Gastroesophageal sphincter (tissue), 4 donors: ENCODE results near the gene ABCC1. TPM values are rescaled to one million over a fixed set of nuclear protein-coding genes. Genes with fewer than 3 reads are reported as not detected.
A peak's percentile ranks its signal among the peaks of the same experiment; 100 is the strongest.
"Not testable (repeated sequence)": the region's sequence is repeated elsewhere in the genome, so short reads cannot be mapped to it uniquely, and the experiment has no call there.

Experiments used
- ATAC-seq: fragments of 150-250 bp; one replicate; pipeline ENCODE4 v1.9.1; 2016; ENCODE audit warnings: mild to moderate bottlenecking, moderate library complexity
- H3K27ac ChIP-seq, 4 donors: fragments of 200-600 bp; sonication (generic) in 3 of 4; 1 replicate in 3 of 4; 2 replicates in 1 of 4; pipeline ENCODE4 v1.5.1; 2016 to 2019
- H3K27me3 ChIP-seq: fragments of 200-600 bp; sonication (generic); one replicate; pipeline ENCODE4 v1.5.1; 2019
- H3K36me3 ChIP-seq, 2 donors: fragments of 200-600 bp; sonication (generic); one replicate each; pipeline ENCODE4 v1.5.1; 2019; ENCODE audit warnings: control low read depth in 1 of 2
- H3K4me1 ChIP-seq, 3 donors: fragments of 200-600 bp; sonication (generic); 1 replicate in 2 of 3; 2 replicates in 1 of 3; pipeline ENCODE4 v1.5.1; 2016 to 2019; ENCODE audit warnings: control low read depth in 2 of 3
- H3K4me3 ChIP-seq, 2 donors: fragments of 200-600 bp; sonication (generic); one replicate each; pipeline ENCODE4 v1.5.1; 2019; ENCODE audit warnings: mild to moderate bottlenecking in 1 of 2, moderate library complexity in 1 of 2
- H3K9me3 ChIP-seq, 3 donors: fragments of 200-600 bp; sonication (generic); one replicate each; pipeline ENCODE4 v1.5.1; 2017 to 2019; ENCODE audit warnings: control low read depth in 2 of 3
- CTCF ChIP-seq, 4 experiments: fragments of 200-600 bp in 2 of 4; fragments of 450-650 bp in 2 of 4; sonication (generic) in 1 of 4; IDR thresholded peaks; one replicate each; pipeline ENCODE4 v1.5.1; 2017 to 2019; ENCODE audit warnings: antibody characterized with exemption in 4 of 4, mild to moderate bottlenecking in 2 of 4, moderate library complexity in 2 of 4
- EP300 ChIP-seq: sonication (generic); formaldehyde crosslinking; IDR thresholded peaks from one replicate; pipeline ENCODE4 v1.6.1; 2017; ENCODE audit warnings: antibody characterized with exemption, mild to moderate bottlenecking
- POLR2A ChIP-seq, 2 donors: fragments of 450-650 bp; IDR thresholded peaks; one replicate each; pipeline ENCODE4 v1.6.1; 2017; ENCODE audit warnings: antibody characterized with exemption in 2 of 2, mild to moderate bottlenecking in 2 of 2, moderate library complexity in 1 of 2
- POLR2AphosphoS5 ChIP-seq: sonication (generic); formaldehyde crosslinking; IDR thresholded peaks from one replicate; pipeline ENCODE4 v1.6.1; 2017; ENCODE audit warnings: antibody characterized with exemption
- WGBS, 2 donors: methylation state at CpG; one replicate each; pipeline ENCODE4 v1.1.5; 2018; ENCODE audit warnings: low coverage in 1 of 2; 5-methylcytosine and 5-hydroxymethylcytosine counted together
- total RNA-seq, 4 donors: library from RNA; depleted of rRNA; stranded (reverse); fragments of >200 nt; gene quantifications; one replicate each; pipeline ENCODE4 v1.1.0, GENCODE V29; 2016

ABCC1 gene
- total RNA-seq, 4 donors from 2014 or later = 50.8 to 122 (median 63.1) TPM

- Histone ChIP-seq H3K36me3 (no peaks in the 10 kb centered on the region), H3K4me3 (no peak overlapping the region), H3K27me3 (no peaks in the 10 kb centered on the region), H3K27ac (no peak overlapping the region), H3K4me1 (no peaks in the 10 kb centered on the region), H3K9me3 (peaks cover 0 to 4% (median 0%) of the 10 kb centered on the region in 3 donors)
- 55 to 71% methylated on average over 2 to 4 of the region's 4 CpGs for WGBS, 2 donors
- no peak for ATAC-seq
- TF ChIP-seq POLR2A (IDR thresholded peaks at IDR 0.05) = no peak
- TF ChIP-seq CTCF (IDR thresholded peaks at IDR 0.05) = no peak
- no peak for TF ChIP-seq POLR2AphosphoS5
- TF ChIP-seq EP300 = no peak
Observed at GRCh38 chr16:15933781-15934180, 15.6 kb upstream of the ABCC1 start.

GRCh38 chr16:15934991-15935390, 14.4 kb upstream of the ABCC1 start:
- ATAC-seq = no peak
- H3K9me3 ChIP-seq = peaks cover 0 to 4% (median 0%) of the 10 kb centered on the region in 3 donors
- no peak overlapping the region for H3K27ac ChIP-seq
- H3K36me3 ChIP-seq = no peaks in the 10 kb centered on the region
- H3K4me3 ChIP-seq = no peak overlapping the region
- no peaks in the 10 kb centered on the region for H3K27me3 ChIP-seq
- TF ChIP-seq CTCF (IDR thresholded peaks at IDR 0.05) (no peak), EP300 (no peak), POLR2AphosphoS5 (no peak), POLR2A (IDR thresholded peaks at IDR 0.05) (no peak)
- H3K4me1 ChIP-seq = no peaks in the 10 kb centered on the region

- 92 to 95% methylated on average over 2 to 5 of the region's 6 CpGs for WGBS, 2 donors
- not testable (repeated sequence) for H3K36me3 ChIP-seq, H3K4me1 ChIP-seq, H3K9me3 ChIP-seq, H3K27ac ChIP-seq, ATAC-seq, H3K4me3 ChIP-seq, H3K27me3 ChIP-seq
Observed at GRCh38 chr16:15936809-15937208, 12.6 kb upstream of the ABCC1 start.

- Histone ChIP-seq H3K36me3 (no peaks in the 10 kb centered on the region), H3K27me3 (no peaks in the 10 kb centered on the region), H3K27ac (no peak overlapping the region), H3K4me1 (peaks cover 0 to 7% (median 0%) of the 10 kb centered on the region in 3 donors), H3K9me3 (no peaks in the 10 kb centered on the region), H3K4me3 (no peak overlapping the region)
- 75 to 92% methylated on average over 5 to 6 of the region's 6 CpGs for WGBS, 2 donors
- TF ChIP-seq POLR2AphosphoS5 (no peak), CTCF (IDR thresholded peaks at IDR 0.05) (no peak), POLR2A (IDR thresholded peaks at IDR 0.05) (no peak), EP300 (no peak)
- no peak for ATAC-seq
Observed at GRCh38 chr16:15942931-15943690, 6.3 kb upstream of the ABCC1 start.

GRCh38 chr16:15946257-15947044, 3.0 kb upstream of the ABCC1 start:
- no peak overlapping the region for H3K4me3 ChIP-seq
- H3K27me3 ChIP-seq = no peaks in the 10 kb centered on the region
- H3K27ac ChIP-seq = peak overlapping the region in 2 of 4 donors; percentile 2 to 34
- H3K4me1 ChIP-seq = peaks cover 0 to 30% (median 0%) of the 10 kb centered on the region in 3 donors
- WGBS, 2 donors = 44 to 63% methylated on average over 6 to 8 of the region's 10 CpGs
- H3K9me3 ChIP-seq = no peaks in the 10 kb centered on the region
- H3K36me3 ChIP-seq = no peaks in the 10 kb centered on the region
- no peak for ATAC-seq
- peak; percentile 67 for TF ChIP-seq POLR2AphosphoS5
- no peak for TF ChIP-seq POLR2A (IDR thresholded peaks at IDR 0.05)
- peak in 1 of 4 experiments; percentile 6 for TF ChIP-seq CTCF (IDR thresholded peaks at IDR 0.05)
